Activated T-cell treated with anti-CD3 and anti-CD28 coated beads, Interleukin-2, amount 50 U/mL, for 72 hours (primary cell): Measurements from ENCODE around the gene TXNDC15. TPM values are rescaled to one million over a fixed set of nuclear protein-coding genes. Genes with fewer than 3 reads are reported as not detected.
A peak's percentile ranks its signal among the peaks of the same experiment; 100 is the strongest.
"Not testable (repeated sequence)": the region's sequence is repeated elsewhere in the genome, so short reads cannot be mapped to it uniquely, and the experiment has no call there.

Experiments used
- ATAC-seq, 2 donors: fragments of 150-1000 bp; cut with Tn5 transposase; replicated peaks in 1 of 2; 2 replicates each; pipeline ENCODE4 v1.10.0; 2021; ENCODE audit warnings: moderate library complexity in 2 of 2, mild to moderate bottlenecking in 1 of 2
- DNase-seq, 2 donors: peaks; one replicate each; pipeline ENCODE4 v3.0.0; 2021 to 2022; ENCODE audit warnings: mixed read lengths in 1 of 2
- H3K27ac Mint-ChIP-seq: one replicate; pipeline ENCODE4 v1.8.0; 2022; ENCODE audit warnings: mild to moderate bottlenecking, moderate library complexity, mixed read lengths
- H3K27me3 Mint-ChIP-seq: one replicate; pipeline ENCODE4 v1.8.0; 2022; ENCODE audit warnings: low read depth, mixed read lengths
- H3K36me3 Mint-ChIP-seq, 2 donors: one replicate each; pipeline ENCODE4 v1.8.0; 2022; ENCODE audit warnings: mixed read lengths in 2 of 2, mild to moderate bottlenecking in 1 of 2; ENCODE audit not compliant: insufficient read depth in 2 of 2
- H3K4me1 Mint-ChIP-seq: one replicate; pipeline ENCODE4 v1.8.0; 2022; ENCODE audit warnings: low read depth, mixed read lengths
- H3K4me3 Mint-ChIP-seq, 2 donors: one replicate each; pipeline ENCODE4 v1.8.0; 2022; ENCODE audit warnings: mild to moderate bottlenecking in 2 of 2, mixed read lengths in 2 of 2, moderate library complexity in 2 of 2
- H3K9me3 Mint-ChIP-seq, 2 donors: one replicate each; pipeline ENCODE4 v1.8.0; 2022; ENCODE audit warnings: mixed read lengths in 2 of 2
- total RNA-seq, 2 donors: library from RNA; stranded (reverse); gene quantifications; one replicate each; pipeline ENCODE4 v1.2.3, GENCODE V29; 2022

The TXNDC15 gene
- total RNA-seq, 2 donors from 2014 or later: 46.9 TPM

GRCh38 chr5:134889335-134889734, 15.2 kb downstream of the TXNDC15 start:
- no peak for DNase-seq
- Mint-ChIP-seq H3K9me3 (no peaks in the 10 kb centered on the region), H3K36me3 (peaks cover 5 to 13% of the 10 kb centered on the region in 2 donors), H3K4me3 (no peak overlapping the region), H3K27ac (no peak overlapping the region), H3K4me1 (peaks cover 22% of the 10 kb centered on the region), H3K27me3 (no peaks in the 10 kb centered on the region)
- ATAC-seq: no peak

GRCh38 chr5:134891473-134891872, 17.3 kb downstream of the TXNDC15 start:
- Mint-ChIP-seq H3K36me3 (peaks cover 5 to 13% of the 10 kb centered on the region in 2 donors), H3K4me3 (no peak overlapping the region), H3K4me1 (peaks cover 22% of the 10 kb centered on the region), H3K9me3 (no peaks in the 10 kb centered on the region), H3K27ac (no peak overlapping the region), H3K27me3 (no peaks in the 10 kb centered on the region)
- no peak for DNase-seq
- ATAC-seq: peak; percentile 44 to 58

- Mint-ChIP-seq H3K4me1 (peaks cover 22% of the 10 kb centered on the region), H3K27me3 (no peaks in the 10 kb centered on the region), H3K4me3 (no peak overlapping the region), H3K27ac (no peak overlapping the region), H3K36me3 (peaks cover 5 to 13% of the 10 kb centered on the region in 2 donors), H3K9me3 (no peaks in the 10 kb centered on the region)
- no peak for DNase-seq
- ATAC-seq: no peak
These were observed 18.1 kb downstream of the TXNDC15 start for GRCh38 chr5:134892282-134892681.

GRCh38 chr5:134892926-134893325, 18.8 kb downstream of the TXNDC15 start:
- no peak overlapping the region for H3K27ac Mint-ChIP-seq
- H3K27me3 Mint-ChIP-seq: no peaks in the 10 kb centered on the region
- H3K4me1 Mint-ChIP-seq: peaks cover 22% of the 10 kb centered on the region
- H3K36me3 Mint-ChIP-seq: peaks cover 5 to 11% of the 10 kb centered on the region in 2 donors
- H3K9me3 Mint-ChIP-seq: no peaks in the 10 kb centered on the region
- no peak overlapping the region for H3K4me3 Mint-ChIP-seq
- DNase-seq (no peak), ATAC-seq (no peak)

GRCh38 chr5:134893748-134894505, 19.8 kb downstream of the TXNDC15 start:
- Mint-ChIP-seq H3K27ac (no peak overlapping the region), H3K4me1 (peaks cover 22% of the 10 kb centered on the region), H3K9me3 (no peaks in the 10 kb centered on the region), H3K36me3 (peaks cover 5 to 11% of the 10 kb centered on the region in 2 donors), H3K4me3 (no peak overlapping the region), H3K27me3 (no peaks in the 10 kb centered on the region)
- DNase-seq (no peak), ATAC-seq (no peak)

- DNase-seq (no peak), ATAC-seq (no peak)
- Mint-ChIP-seq H3K4me3 (peak overlapping the region in 1 of 2 donors; percentile 22), H3K36me3 (peaks cover 2 to 3% of the 10 kb centered on the region in 2 donors), H3K9me3 (no peaks in the 10 kb centered on the region), H3K27ac (peak overlapping the region; percentile 3), H3K27me3 (no peaks in the 10 kb centered on the region), H3K4me1 (peaks cover 21% of the 10 kb centered on the region)
These were observed 28.1 kb downstream of the TXNDC15 start for GRCh38 chr5:134902071-134902801.

GRCh38 chr5:134904610-134905245, 30.6 kb downstream of the TXNDC15 start, which contains the start of gene PCBD2:
Gene PCBD2, plus strand, starts transcription at chr5:134905131. Its CDS starts 9 bp downstream, at chr5:134905140.
- Mint-ChIP-seq H3K4me3 (peak within 1 kb of the TSS; percentile 97 to 99), H3K36me3 (peaks cover 2 to 3% of the 10 kb centered on the region in 2 donors), H3K27me3 (no peaks in the 10 kb centered on the region), H3K9me3 (no peaks in the 10 kb centered on the region), H3K4me1 (peaks cover 24% of the 10 kb centered on the region), H3K27ac (peak within 1 kb of the TSS; percentile 100)
- ATAC-seq (peak; percentile 87 to 88), DNase-seq (peak; percentile 97 to 98)

GRCh38 chr5:134905246-134905996, 31.2 kb downstream of the TXNDC15 start:
- peak; percentile 14 to 26 for ATAC-seq
- peaks cover 24% of the 10 kb centered on the region for H3K4me1 Mint-ChIP-seq
- H3K9me3 Mint-ChIP-seq: no peaks in the 10 kb centered on the region
- no peaks in the 10 kb centered on the region for H3K27me3 Mint-ChIP-seq
- H3K36me3 Mint-ChIP-seq: peaks cover 3 to 4% of the 10 kb centered on the region in 2 donors
- peak overlapping the region; percentile 100 for H3K27ac Mint-ChIP-seq
- H3K4me3 Mint-ChIP-seq: peak overlapping the region; percentile 97 to 99
- DNase-seq: peak; percentile 67 to 73

GRCh38 chr5:134906811-134907210, 32.6 kb downstream of the TXNDC15 start:
- Mint-ChIP-seq H3K4me3 (peak overlapping the region; percentile 63 to 67), H3K27me3 (no peaks in the 10 kb centered on the region), H3K36me3 (peaks cover 3 to 4% of the 10 kb centered on the region in 2 donors), H3K9me3 (no peaks in the 10 kb centered on the region), H3K4me1 (peaks cover 24% of the 10 kb centered on the region), H3K27ac (peak overlapping the region; percentile 75)
- no peak for DNase-seq
- ATAC-seq: no peak

- not testable (repeated sequence) for H3K27me3 Mint-ChIP-seq, H3K36me3 Mint-ChIP-seq, H3K9me3 Mint-ChIP-seq, H3K27ac Mint-ChIP-seq, DNase-seq, H3K4me3 Mint-ChIP-seq, ATAC-seq
- H3K4me1 Mint-ChIP-seq: peaks cover 16% of the 10 kb centered on the region
These were observed 36.6 kb downstream of the TXNDC15 start for GRCh38 chr5:134910752-134911151.

- peaks cover 0 to 4% of the 10 kb centered on the region in 2 donors for H3K36me3 Mint-ChIP-seq
- H3K4me1 Mint-ChIP-seq: peaks cover 9% of the 10 kb centered on the region
- H3K9me3 Mint-ChIP-seq: no peaks in the 10 kb centered on the region
- H3K27ac Mint-ChIP-seq: no peak overlapping the region
- H3K4me3 Mint-ChIP-seq: no peak overlapping the region
- ATAC-seq (no peak), DNase-seq (no peak)
- no peaks in the 10 kb centered on the region for H3K27me3 Mint-ChIP-seq
These were observed 37.4 kb downstream of the TXNDC15 start for GRCh38 chr5:134911285-134912206.

GRCh38 chr5:134913254-134913653, 39.1 kb downstream of the TXNDC15 start:
- Mint-ChIP-seq H3K9me3 (no peaks in the 10 kb centered on the region), H3K36me3 (peaks cover 0 to 6% of the 10 kb centered on the region in 2 donors), H3K27me3 (no peaks in the 10 kb centered on the region), H3K27ac (no peak overlapping the region), H3K4me1 (peaks cover 12% of the 10 kb centered on the region), H3K4me3 (no peak overlapping the region)
- no peak for ATAC-seq
- DNase-seq: no peak
